GM12892 (cell line): ENCODE data around the gene COQ2.
"Not testable (repeated sequence)": the region's sequence is repeated elsewhere in the genome, so short reads cannot be mapped to it uniquely, and the experiment has no call there.

Source experiments
- POLR2A ChIP-seq: IDR thresholded peaks from 2 replicates; pipeline ENCODE4 v1.6.1; 2011; ENCODE audit warnings: low read depth, low read length, control low read depth
- TAF1 ChIP-seq: IDR thresholded peaks from 2 replicates; pipeline ENCODE4 v1.6.1; 2011; ENCODE audit warnings: low read depth, mild to moderate bottlenecking, control low read depth, low read length, borderline replicate concordance

- TF ChIP-seq TAF1, POLR2A: not testable (repeated sequence)
Measured at GRCh38 chr4:83235645-83236133, 48.9 kb downstream of the COQ2 start.
